ENCODE data around the gene RAD23B.
"Not testable (repeated sequence)": the region's sequence is repeated elsewhere in the genome, so short reads cannot be mapped to it uniquely, and the experiment has no call there.

The RAD23B gene

GRCh38 chr9:107293543-107294085 lies 10.5 kb downstream of the RAD23B start:
- DNase-seq (ENCODE audit: low read depth in 2 of 2), result no peak

- DNase-seq (ENCODE audit: low read depth in 2 of 2), result no peak
Observed at GRCh38 chr9:107294756-107295155, 11.7 kb downstream of the RAD23B start.

- no peak for DNase-seq (ENCODE audit: low read depth in 2 of 2)
Observed at GRCh38 chr9:107295995-107296394, 12.9 kb downstream of the RAD23B start.

GRCh38 chr9:107296592-107296991 lies 13.5 kb downstream of the RAD23B start:
- DNase-seq (ENCODE audit: low read depth in 2 of 2), result not testable (repeated sequence)

- DNase-seq (ENCODE audit: low read depth in 2 of 2), result no peak
Observed at GRCh38 chr9:107299437-107299836, 16.4 kb downstream of the RAD23B start.

- no peak for DNase-seq (ENCODE audit: low read depth in 2 of 2)
Observed at GRCh38 chr9:107306308-107306707, 23.2 kb downstream of the RAD23B start.

GRCh38 chr9:107307331-107307730 lies 24.3 kb downstream of the RAD23B start:
- no peak for DNase-seq (ENCODE audit: low read depth in 2 of 2)

- no peak for DNase-seq (ENCODE audit: low read depth in 2 of 2)
Observed at GRCh38 chr9:107308461-107308860, 25.4 kb downstream of the RAD23B start.

- no peak for DNase-seq (ENCODE audit: low read depth in 2 of 2)
Observed at GRCh38 chr9:107309271-107309670, 26.2 kb downstream of the RAD23B start.

GRCh38 chr9:107312376-107313050 lies 29.4 kb downstream of the RAD23B start:
- DNase-seq (ENCODE audit: low read depth in 2 of 2), result no peak

GRCh38 chr9:107313555-107314096 lies 30.5 kb downstream of the RAD23B start:
- DNase-seq (ENCODE audit: low read depth in 2 of 2), result no peak

- no peak for DNase-seq (ENCODE audit: low read depth in 2 of 2)
Observed at GRCh38 chr9:107314763-107315162, 31.7 kb downstream of the RAD23B start.

- DNase-seq (ENCODE audit: low read depth in 2 of 2), result no peak
Observed at GRCh38 chr9:107316795-107317661, 33.9 kb downstream of the RAD23B start.

- no peak for DNase-seq (ENCODE audit: low read depth in 2 of 2)
Observed at GRCh38 chr9:107322643-107323042, 39.6 kb downstream of the RAD23B start.

GRCh38 chr9:107323836-107324585 lies 40.9 kb downstream of the RAD23B start:
- DNase-seq (ENCODE audit: low read depth in 2 of 2), result no peak

- no peak for DNase-seq (ENCODE audit: low read depth in 2 of 2)
Observed at GRCh38 chr9:107325842-107326241, 42.8 kb downstream of the RAD23B start.

- no peak for DNase-seq (ENCODE audit: low read depth in 2 of 2)
Observed at GRCh38 chr9:107328510-107328909, 45.4 kb downstream of the RAD23B start.

GRCh38 chr9:107330420-107330819 lies 47.3 kb downstream of the RAD23B start:
- no peak for DNase-seq (ENCODE audit: low read depth in 2 of 2)

GRCh38 chr9:107332883-107333282 lies 49.8 kb downstream of the RAD23B start:
- DNase-seq (ENCODE audit: low read depth in 2 of 2), result no peak

GRCh38 chr9:107333363-107333762 lies 50.3 kb downstream of the RAD23B start:
- no peak for DNase-seq (ENCODE audit: low read depth in 2 of 2)

GRCh38 chr9:107334103-107334776 lies 51.2 kb downstream of the RAD23B start:
- DNase-seq (ENCODE audit: low read depth in 2 of 2), result no peak

Measured in stimulated activated CD8-positive, alpha-beta memory T cell treated with anti-CD3 and anti-CD28 coated beads, Interleukin-7, amount 100 ng/mL, for 4 hours (primary cell).